NT2/D1 (cell line): ENCODE data around the gene ERBB4.

ENCODE experiments used
- DNase-seq: peaks from one replicate; pipeline ENCODE4 v3.0.0-alpha.2; 2011; ENCODE audit warnings: low read depth, low spot score
- H3K27me3 ChIP-seq: 2 replicates; pipeline ENCODE4 v1.6.0; 2011; ENCODE audit warnings: mild to moderate bottlenecking; ENCODE audit not compliant: insufficient read length, insufficient read depth
- H3K36me3 ChIP-seq: 2 replicates; pipeline ENCODE4 v1.6.1; 2011; ENCODE audit warnings: mild to moderate bottlenecking, low read length, mixed read lengths; ENCODE audit not compliant: insufficient read depth, insufficient read length
- H3K4me1 ChIP-seq: 2 replicates; pipeline ENCODE4 v1.5.1; 2011; ENCODE audit not compliant: insufficient read depth, insufficient read length
- H3K4me3 ChIP-seq: 2 replicates; pipeline ENCODE4 v1.5.1; 2011; ENCODE audit warnings: low read depth; ENCODE audit not compliant: insufficient read length
- H3K9ac ChIP-seq: 2 replicates; pipeline ENCODE4 v1.6.0; 2011; ENCODE audit warnings: low read depth; ENCODE audit not compliant: insufficient read length
- H3K9me3 ChIP-seq: 2 replicates; pipeline ENCODE4 v1.5.1; 2011; ENCODE audit warnings: mild to moderate bottlenecking, low read length; ENCODE audit not compliant: insufficient read depth
- SUZ12 ChIP-seq: IDR thresholded peaks from 2 replicates; pipeline ENCODE4 v1.6.1; 2011; ENCODE audit not compliant: insufficient read length, insufficient read depth; ENCODE audit errors: extremely low read depth
- YY1 ChIP-seq: IDR thresholded peaks from 2 replicates; pipeline ENCODE4 v1.6.1; 2011; ENCODE audit not compliant: insufficient read length, insufficient read depth
- ZNF274 ChIP-seq: IDR thresholded peaks from 2 replicates; pipeline ENCODE4 v1.6.1; 2011; ENCODE audit warnings: mild to moderate bottlenecking, low read depth, low read length

ERBB4 gene

DNA sequence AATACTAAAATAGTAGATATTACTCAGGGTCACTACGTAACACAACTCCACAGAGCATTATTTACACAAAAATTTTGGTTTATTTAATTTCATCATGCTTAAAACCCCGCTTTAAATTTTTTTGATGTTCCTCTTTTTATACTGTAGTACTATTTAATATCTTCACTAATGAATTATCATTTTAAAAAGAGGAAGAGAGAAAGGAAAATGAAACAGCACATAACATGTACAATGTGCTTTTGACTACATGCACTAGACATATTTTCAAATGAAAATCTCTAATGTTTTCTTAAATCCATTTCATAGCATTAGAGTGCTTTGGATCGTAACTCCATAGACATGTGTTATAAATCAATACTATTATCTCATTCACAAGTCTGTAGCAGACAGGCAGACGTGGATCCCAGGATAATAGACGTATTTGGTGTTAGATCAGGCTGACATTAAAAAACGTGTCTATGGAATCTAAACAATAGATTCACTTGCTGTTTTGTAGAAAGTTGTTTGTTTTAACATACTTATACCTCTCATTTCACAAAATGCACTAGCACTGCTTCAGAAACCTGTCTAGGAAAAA, 1085.2 kb downstream of the ERBB4 start:
- Histone ChIP-seq H3K9ac (no peak overlapping the region), H3K4me1 (no peaks in the 10 kb centered on the region), H3K9me3 (no peaks in the 10 kb centered on the region), H3K36me3 (no peaks in the 10 kb centered on the region), H3K4me3 (no peak overlapping the region), H3K27me3 (no peaks in the 10 kb centered on the region)
- TF ChIP-seq SUZ12, result no peak
- no peak for TF ChIP-seq ZNF274
- TF ChIP-seq YY1, result no peak
- no peak for DNase-seq

DNA sequence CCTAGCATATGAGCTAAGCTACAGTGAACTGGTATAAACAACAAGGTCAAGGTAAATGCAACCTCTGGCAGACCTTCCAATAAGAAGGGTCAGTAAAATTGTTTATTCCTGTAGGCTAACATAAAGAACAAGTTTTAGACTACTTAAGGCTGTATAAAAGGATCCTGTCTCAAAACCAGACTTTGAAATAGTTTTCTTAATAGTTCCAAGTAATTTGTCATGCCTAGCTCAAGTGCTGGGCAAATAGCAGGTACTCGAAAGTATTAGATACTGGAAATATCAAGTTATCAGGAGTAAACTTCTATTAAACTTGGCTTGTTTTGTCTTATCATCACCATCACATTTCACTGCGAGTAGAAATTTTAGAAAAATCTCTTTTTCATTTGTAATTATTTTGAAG, 1087.0 kb downstream of the ERBB4 start:
- no peaks in the 10 kb centered on the region for H3K4me1 ChIP-seq
- no peaks in the 10 kb centered on the region for H3K9me3 ChIP-seq
- no peak overlapping the region for H3K4me3 ChIP-seq
- H3K27me3 ChIP-seq, result no peaks in the 10 kb centered on the region
- no peak overlapping the region for H3K9ac ChIP-seq
- DNase-seq, result no peak
- TF ChIP-seq ZNF274 (no peak), SUZ12 (no peak), YY1 (no peak)
- H3K36me3 ChIP-seq, result no peaks in the 10 kb centered on the region

DNA sequence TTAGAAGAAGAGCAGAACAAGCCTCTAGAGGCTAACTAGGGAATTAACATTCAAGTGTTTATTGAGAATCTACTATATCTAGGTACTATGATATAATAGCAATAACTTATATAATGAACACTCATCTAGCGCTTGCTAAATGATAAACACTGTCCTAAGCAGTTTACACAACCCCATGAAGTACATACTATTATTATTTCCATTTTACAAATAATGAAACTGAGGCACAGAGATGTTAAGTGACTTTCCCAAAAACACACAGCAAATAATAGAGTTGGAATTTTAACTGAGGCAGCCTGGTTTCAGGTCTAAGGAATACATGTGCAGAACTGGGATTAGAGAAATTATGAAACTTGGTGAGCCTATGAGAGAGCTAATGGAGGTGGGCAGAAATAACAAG, 1088.8 kb downstream of the ERBB4 start:
- H3K4me1 ChIP-seq, result no peaks in the 10 kb centered on the region

DNA sequence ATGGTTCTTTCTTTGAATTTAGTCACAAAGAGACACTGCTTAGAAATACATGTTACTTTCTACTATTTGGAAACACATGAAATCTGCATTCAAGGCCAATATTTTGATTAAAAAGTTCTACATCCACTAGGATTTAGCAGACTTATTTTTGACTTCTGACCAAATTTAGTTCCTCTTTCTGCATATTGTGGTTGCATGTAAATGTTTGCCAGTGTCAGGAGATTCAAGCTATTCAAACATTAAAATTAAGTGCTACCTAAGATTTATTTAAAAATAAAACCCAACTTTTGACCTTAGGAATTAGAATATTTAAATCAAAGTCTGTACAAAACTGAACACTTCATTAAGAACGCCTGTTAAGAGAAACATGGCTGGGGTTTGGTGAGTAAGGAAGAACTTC, 1091.1 kb downstream of the ERBB4 start:
- Histone ChIP-seq H3K27me3 (no peaks in the 10 kb centered on the region), H3K4me3 (no peak overlapping the region), H3K36me3 (no peaks in the 10 kb centered on the region), H3K9ac (no peak overlapping the region), H3K4me1 (no peaks in the 10 kb centered on the region), H3K9me3 (no peaks in the 10 kb centered on the region)
- TF ChIP-seq YY1 (no peak), SUZ12 (no peak), ZNF274 (no peak)
- DNase-seq, result no peak

More for the DNA sequence above, 1088.8 kb downstream of the ERBB4 start:
- no peak for DNase-seq
- H3K9me3 ChIP-seq, result no peaks in the 10 kb centered on the region
- no peaks in the 10 kb centered on the region for H3K27me3 ChIP-seq
- no peak overlapping the region for H3K9ac ChIP-seq
- no peak overlapping the region for H3K4me3 ChIP-seq
- TF ChIP-seq ZNF274, result no peak
- TF ChIP-seq YY1, result no peak
- no peak for TF ChIP-seq SUZ12
- no peaks in the 10 kb centered on the region for H3K36me3 ChIP-seq

DNA sequence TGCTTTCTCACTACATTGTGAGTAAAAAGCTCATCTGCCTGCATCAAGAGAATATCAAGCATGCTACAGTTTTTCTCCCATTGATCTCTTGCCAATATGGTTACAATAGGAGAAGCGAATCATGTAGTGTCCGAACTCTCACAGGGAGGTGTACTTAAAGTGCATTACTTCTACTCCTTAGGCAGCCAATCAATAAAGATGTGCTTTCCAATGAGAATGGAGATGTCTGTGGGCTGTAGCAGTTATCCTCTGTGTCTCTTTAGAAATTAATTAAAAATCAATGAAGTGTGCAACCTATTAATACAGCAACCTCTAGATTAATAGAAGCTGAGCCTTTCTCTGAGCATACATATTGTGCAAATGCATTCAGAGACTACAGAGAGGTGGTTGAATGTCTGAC, 1098.5 kb downstream of the ERBB4 start:
- Histone ChIP-seq H3K36me3 (no peaks in the 10 kb centered on the region), H3K4me3 (no peak overlapping the region), H3K27me3 (no peaks in the 10 kb centered on the region), H3K9ac (no peak overlapping the region), H3K4me1 (no peaks in the 10 kb centered on the region), H3K9me3 (no peaks in the 10 kb centered on the region)
- no peak for DNase-seq
- TF ChIP-seq ZNF274, result no peak
- TF ChIP-seq YY1, result no peak
- TF ChIP-seq SUZ12, result no peak

DNA sequence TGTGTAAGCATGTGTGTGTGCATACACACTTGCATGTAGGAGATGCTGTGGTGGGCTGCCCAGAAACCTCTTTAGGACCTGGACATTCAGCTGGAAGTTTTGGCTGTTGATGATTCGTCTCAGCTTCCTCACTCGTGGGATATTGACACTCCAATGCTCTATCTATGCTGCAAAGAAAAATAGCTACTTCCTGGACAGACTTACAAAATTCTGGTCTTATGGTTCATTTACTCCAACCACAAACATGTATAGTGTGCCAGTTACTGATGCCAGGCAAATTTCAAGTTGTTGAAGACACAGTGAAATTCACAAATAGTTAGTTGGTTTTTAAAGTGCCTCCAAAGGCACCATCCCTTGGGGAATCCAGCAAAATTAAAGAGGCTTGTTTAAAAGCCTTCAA, 1099.6 kb downstream of the ERBB4 start:
- no peak for DNase-seq
- Histone ChIP-seq H3K27me3 (no peaks in the 10 kb centered on the region), H3K4me1 (no peaks in the 10 kb centered on the region)

DNA sequence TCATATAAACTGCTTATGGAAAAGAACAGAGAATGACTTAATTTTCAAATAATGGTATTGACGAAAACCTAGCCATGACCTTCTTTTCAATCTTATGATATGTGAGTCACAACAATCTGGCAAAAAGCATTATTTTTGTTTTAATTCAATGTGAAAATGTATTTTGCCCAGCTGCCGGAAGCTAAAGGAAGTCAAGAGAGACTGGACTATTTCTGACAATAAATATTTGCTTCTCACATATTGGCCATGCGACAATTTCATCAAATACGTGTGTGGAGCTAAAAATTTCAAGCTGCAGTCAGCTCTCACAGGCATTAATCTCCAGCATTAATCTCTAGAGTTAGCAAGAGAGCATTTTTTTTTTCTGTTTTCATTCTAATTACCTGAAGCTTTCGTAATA, 1101.2 kb downstream of the ERBB4 start:
- no peak for DNase-seq
- no peaks in the 10 kb centered on the region for H3K36me3 ChIP-seq
- H3K9ac ChIP-seq, result no peak overlapping the region
- no peaks in the 10 kb centered on the region for H3K27me3 ChIP-seq
- TF ChIP-seq YY1 (no peak), ZNF274 (no peak), SUZ12 (no peak)
- H3K4me1 ChIP-seq, result no peaks in the 10 kb centered on the region
- H3K4me3 ChIP-seq, result no peak overlapping the region
- no peaks in the 10 kb centered on the region for H3K9me3 ChIP-seq

More for the DNA sequence above, 1099.6 kb downstream of the ERBB4 start:
- no peak overlapping the region for H3K4me3 ChIP-seq
- H3K36me3 ChIP-seq, result no peaks in the 10 kb centered on the region
- TF ChIP-seq SUZ12 (no peak), YY1 (no peak), ZNF274 (no peak)
- H3K9ac ChIP-seq, result no peak overlapping the region
- no peaks in the 10 kb centered on the region for H3K9me3 ChIP-seq

DNA sequence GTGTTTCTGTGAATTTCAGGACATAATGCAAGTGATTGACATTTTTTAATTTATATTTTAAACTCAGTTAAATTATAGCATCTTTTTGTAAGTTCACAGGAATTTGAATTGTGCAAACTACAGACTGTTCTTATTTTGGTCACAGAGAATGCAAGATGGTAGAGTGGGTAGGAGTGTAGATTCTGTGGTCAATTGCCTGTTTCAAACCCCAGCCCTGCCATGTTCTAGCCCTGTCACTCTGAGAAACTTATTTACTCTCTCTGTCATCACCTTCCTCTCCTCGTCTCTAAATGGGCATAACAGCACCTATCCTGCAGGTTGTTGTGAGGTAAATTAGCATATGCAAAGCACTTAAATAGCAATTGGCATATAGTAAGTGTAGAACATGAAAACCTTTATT, 1102.4 kb downstream of the ERBB4 start:
- H3K4me3 ChIP-seq, result no peak overlapping the region
- no peak overlapping the region for H3K9ac ChIP-seq
- TF ChIP-seq YY1, result no peak
- TF ChIP-seq ZNF274, result no peak
- TF ChIP-seq SUZ12, result no peak
- no peaks in the 10 kb centered on the region for H3K36me3 ChIP-seq
- no peaks in the 10 kb centered on the region for H3K4me1 ChIP-seq
- no peak for DNase-seq
- no peaks in the 10 kb centered on the region for H3K9me3 ChIP-seq
- H3K27me3 ChIP-seq, result no peaks in the 10 kb centered on the region
